ENCODE data around the gene SPEG.
A peak's percentile ranks its signal among the peaks of the same experiment; 100 is the strongest.
"Not testable (repeated sequence)": the region's sequence is repeated elsewhere in the genome, so short reads cannot be mapped to it uniquely, and the experiment has no call there.

The SPEG gene

GRCh38 chr2:219434718-219435525 lies at the start of gene SPEG:
Gene SPEG (plus strand): TSS chr2:219434843. CDS start chr2:219434978, 135 bp downstream.
- no peak for DNase-seq (ENCODE audit: low read depth)

GRCh38 chr2:219384859-219385258 lies 49.8 kb upstream of the SPEG start:
- DNase-seq (ENCODE audit: low read depth), result no peak

- DNase-seq (ENCODE audit: low read depth), result no peak
These were observed 48.6 kb upstream of the SPEG start for GRCh38 chr2:219385958-219386520.

- no peak for DNase-seq (ENCODE audit: low read depth)
These were observed 47.9 kb upstream of the SPEG start for GRCh38 chr2:219386532-219387280.

GRCh38 chr2:219387306-219388120 lies 47.1 kb upstream of the SPEG start, which contains the start of gene DNPEP:
Gene DNPEP (minus strand): TSS chr2:219387912. CDS start chr2:219387794, 118 bp downstream.
- peak; percentile 97 for DNase-seq (ENCODE audit: low read depth)

- DNase-seq (ENCODE audit: low read depth), result peak; percentile 99
These were observed 46.3 kb upstream of the SPEG start for GRCh38 chr2:219388121-219388906.

GRCh38 chr2:219388907-219389156 lies 45.8 kb upstream of the SPEG start:
- no peak for DNase-seq (ENCODE audit: low read depth)

- no peak for DNase-seq (ENCODE audit: low read depth)
These were observed 41.9 kb upstream of the SPEG start for GRCh38 chr2:219392754-219393153.

- DNase-seq (ENCODE audit: low read depth), result not testable (repeated sequence)
These were observed 39.6 kb upstream of the SPEG start for GRCh38 chr2:219395056-219395455.

GRCh38 chr2:219395609-219396008 lies 39.0 kb upstream of the SPEG start:
- no peak for DNase-seq (ENCODE audit: low read depth)

- DNase-seq (ENCODE audit: low read depth), result no peak
These were observed 37.7 kb upstream of the SPEG start for GRCh38 chr2:219396863-219397457.

- no peak for DNase-seq (ENCODE audit: low read depth)
These were observed 35.8 kb upstream of the SPEG start for GRCh38 chr2:219398721-219399363.

GRCh38 chr2:219399716-219400478 lies 34.7 kb upstream of the SPEG start:
- DNase-seq (ENCODE audit: low read depth), result no peak

- DNase-seq (ENCODE audit: low read depth), result no peak
These were observed 34.1 kb upstream of the SPEG start for GRCh38 chr2:219400562-219400961.

- no peak for DNase-seq (ENCODE audit: low read depth)
These were observed 33.0 kb upstream of the SPEG start for GRCh38 chr2:219401606-219402005.

GRCh38 chr2:219402665-219403515 lies 31.8 kb upstream of the SPEG start:
- peak; percentile 43 for DNase-seq (ENCODE audit: low read depth)

GRCh38 chr2:219403861-219404260 lies 30.8 kb upstream of the SPEG start:
- no peak for DNase-seq (ENCODE audit: low read depth)

GRCh38 chr2:219404291-219404910 lies 30.2 kb upstream of the SPEG start:
- no peak for DNase-seq (ENCODE audit: low read depth)
